T-helper 17 cell (primary cell): ENCODE data around the gene LARGE1. TPM values are rescaled to one million over a fixed set of nuclear protein-coding genes. Genes with fewer than 3 reads are reported as not detected.

Experiments used
- ATAC-seq: fragments of 150-1000 bp; cut with Tn5 transposase; 2 replicates; pipeline ENCODE4 v1.10.0; 2021; ENCODE audit warnings: mild to moderate bottlenecking, moderate library complexity
- DNase-seq, 3 donors: peaks; one replicate each; pipeline versions ENCODE4 v3.0.0 to v3.0.0-alpha.2; 2020 to 2021
- H3K9me3 ChIP-seq: one replicate; pipeline ENCODE4 v1.7.0; 2013; ENCODE audit warnings: low read length, mild to moderate bottlenecking; ENCODE audit not compliant: control insufficient read depth, poor library complexity, severe bottlenecking
- H3K27ac Mint-ChIP-seq: one replicate; pipeline ENCODE4 v1.8.0; 2022; ENCODE audit warnings: mild to moderate bottlenecking, moderate library complexity, mixed read lengths
- H3K27me3 Mint-ChIP-seq: one replicate; pipeline ENCODE4 v1.8.0; 2022; ENCODE audit warnings: mixed read lengths
- H3K36me3 Mint-ChIP-seq: one replicate; pipeline ENCODE4 v1.8.0; 2022; ENCODE audit warnings: low read depth, mixed read lengths
- H3K4me1 Mint-ChIP-seq: one replicate; pipeline ENCODE4 v1.8.0; 2022; ENCODE audit warnings: mild to moderate bottlenecking, mixed read lengths
- H3K4me3 Mint-ChIP-seq: one replicate; pipeline ENCODE4 v1.8.0; 2022; ENCODE audit warnings: mild to moderate bottlenecking, moderate library complexity, mixed read lengths
- total RNA-seq, 4 donors: library from RNA in 2 of 4; stranded (reverse) in 2 of 4; gene quantifications; one replicate each; pipeline ENCODE4 v1.2.3 and lab custom pipeline; 2022 to 2026

LARGE1 gene
- total RNA-seq, 2 donors from 2014 or later: 2.1 to 7.0 TPM

DNA sequence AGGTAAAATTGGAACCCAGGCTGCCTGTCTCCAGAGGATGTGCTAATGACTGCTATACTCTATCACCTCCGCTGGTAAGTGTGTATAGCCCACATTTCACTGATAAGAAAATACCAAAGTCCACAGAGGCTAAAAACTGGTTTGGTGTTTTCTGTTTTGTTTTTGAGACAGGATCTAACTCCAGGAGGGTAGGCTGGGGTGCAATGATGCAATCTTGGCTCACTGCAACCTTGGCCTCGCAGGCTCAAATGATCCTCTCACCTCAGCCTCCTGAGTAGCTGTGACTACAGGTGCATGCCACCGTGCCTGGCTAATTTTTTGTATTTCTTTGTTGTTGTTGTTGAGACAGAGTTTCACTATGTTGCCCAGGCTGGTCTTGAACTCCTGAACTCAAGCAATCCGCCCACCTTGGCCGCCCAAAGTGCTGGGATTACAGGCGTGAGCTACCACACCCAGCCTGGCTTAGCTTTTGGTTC lies 409.8 kb downstream of the LARGE1 start:
- DNase-seq: no peak
- ATAC-seq: no peak
- no peaks in the 10 kb centered on the region for H3K9me3 ChIP-seq
- Mint-ChIP-seq H3K4me1 (no peaks in the 10 kb centered on the region), H3K27ac (no peak overlapping the region), H3K4me3 (no peak overlapping the region), H3K27me3 (peaks cover under 1% of the 10 kb centered on the region), H3K36me3 (no peaks in the 10 kb centered on the region)

DNA sequence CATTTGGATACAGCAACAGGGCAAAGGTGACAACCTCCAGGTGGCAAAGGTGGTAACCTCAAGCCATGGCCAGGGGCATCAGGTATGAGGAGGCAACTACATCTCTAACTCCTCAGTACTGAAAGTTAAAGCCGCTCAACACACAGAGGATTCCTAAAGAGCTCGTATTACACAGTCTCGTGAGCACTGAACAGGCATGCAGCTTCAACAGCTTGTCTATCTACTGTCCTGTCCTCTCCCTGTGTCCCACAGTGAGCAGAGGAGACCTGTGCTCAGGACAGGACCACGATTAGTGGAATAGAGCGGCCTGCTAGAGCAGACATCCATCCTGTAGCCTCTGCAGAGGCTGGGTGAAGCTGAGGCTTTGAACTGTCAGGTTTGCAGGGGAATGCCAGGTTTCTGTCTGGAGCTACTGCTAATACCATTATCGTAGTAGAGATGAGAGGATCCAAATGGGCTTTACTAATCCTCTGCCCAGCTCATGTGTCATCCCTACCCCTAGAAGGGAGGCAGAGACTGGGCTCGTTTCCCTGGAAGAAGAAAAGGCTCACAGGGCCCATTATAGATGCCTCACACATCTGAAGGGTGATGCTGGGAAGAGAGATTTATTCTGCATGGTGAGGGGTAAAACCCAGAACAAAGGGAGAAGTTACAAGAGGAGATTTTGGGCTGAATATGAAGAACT lies 415.2 kb downstream of the LARGE1 start:
- H3K36me3 Mint-ChIP-seq: no peaks in the 10 kb centered on the region
- no peak for DNase-seq
- H3K27me3 Mint-ChIP-seq: no peaks in the 10 kb centered on the region
- no peak overlapping the region for H3K4me3 Mint-ChIP-seq
- H3K27ac Mint-ChIP-seq: no peak overlapping the region
- no peak for ATAC-seq
- no peaks in the 10 kb centered on the region for H3K9me3 ChIP-seq
- no peaks in the 10 kb centered on the region for H3K4me1 Mint-ChIP-seq

DNA sequence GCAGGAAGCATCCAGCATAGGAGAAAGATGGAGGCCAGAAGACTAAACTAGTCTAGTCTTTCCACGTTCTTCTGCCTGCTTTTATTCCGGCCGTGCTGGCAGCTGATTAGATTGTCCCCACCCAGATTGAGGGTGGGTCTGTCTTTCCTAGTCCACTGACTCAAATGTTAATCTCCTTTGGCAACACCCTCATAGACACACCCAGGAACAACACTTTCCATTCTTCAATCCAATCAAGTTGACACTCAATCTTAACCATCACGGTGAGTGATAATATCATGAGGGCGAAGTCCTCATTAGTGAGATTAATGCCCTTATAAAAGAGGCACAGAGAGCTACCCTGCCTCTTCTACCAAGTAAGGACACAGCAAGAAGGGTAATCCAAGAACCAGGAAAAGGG lies 424.2 kb downstream of the LARGE1 start:
- Mint-ChIP-seq H3K4me3 (no peak overlapping the region), H3K27me3 (no peaks in the 10 kb centered on the region), H3K4me1 (no peaks in the 10 kb centered on the region), H3K27ac (no peak overlapping the region), H3K36me3 (no peaks in the 10 kb centered on the region)
- H3K9me3 ChIP-seq: no peaks in the 10 kb centered on the region
- ATAC-seq: no peak
- no peak for DNase-seq

DNA sequence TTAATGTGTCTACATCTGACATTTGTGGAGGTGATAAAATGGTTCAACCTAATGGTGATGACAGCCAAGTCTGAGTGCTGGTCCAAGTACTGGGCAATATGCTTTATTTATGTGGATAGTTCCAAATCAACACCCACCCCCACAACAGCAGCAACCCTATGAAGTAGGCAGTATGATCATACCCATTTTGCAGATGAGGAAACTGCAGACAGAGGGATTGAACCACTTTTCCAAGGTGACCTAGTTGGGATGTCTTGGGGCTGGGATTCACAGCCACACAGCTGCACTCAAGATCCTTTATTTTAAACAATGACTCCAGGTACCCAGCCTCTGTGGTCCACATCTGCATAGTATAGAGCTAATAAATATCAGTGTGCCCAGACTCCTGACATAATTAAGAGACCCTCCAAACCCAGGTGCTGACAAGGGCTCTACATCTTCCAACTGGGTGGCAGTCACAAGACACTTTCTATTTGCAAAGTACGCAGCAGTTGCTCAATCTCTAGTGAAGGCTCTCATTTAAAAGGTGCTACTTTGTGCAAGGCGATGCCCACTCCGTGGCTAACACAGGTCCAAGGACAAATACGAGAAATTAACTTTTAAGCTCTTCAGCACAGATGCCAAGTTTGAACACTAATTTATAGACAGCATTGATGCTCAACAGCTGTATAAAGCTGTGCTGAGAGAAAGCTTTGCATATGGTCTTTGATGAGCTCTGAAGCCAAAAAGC lies 426.6 kb downstream of the LARGE1 start:
- no peak overlapping the region for H3K4me3 Mint-ChIP-seq
- no peaks in the 10 kb centered on the region for H3K36me3 Mint-ChIP-seq
- no peak for ATAC-seq

DNA sequence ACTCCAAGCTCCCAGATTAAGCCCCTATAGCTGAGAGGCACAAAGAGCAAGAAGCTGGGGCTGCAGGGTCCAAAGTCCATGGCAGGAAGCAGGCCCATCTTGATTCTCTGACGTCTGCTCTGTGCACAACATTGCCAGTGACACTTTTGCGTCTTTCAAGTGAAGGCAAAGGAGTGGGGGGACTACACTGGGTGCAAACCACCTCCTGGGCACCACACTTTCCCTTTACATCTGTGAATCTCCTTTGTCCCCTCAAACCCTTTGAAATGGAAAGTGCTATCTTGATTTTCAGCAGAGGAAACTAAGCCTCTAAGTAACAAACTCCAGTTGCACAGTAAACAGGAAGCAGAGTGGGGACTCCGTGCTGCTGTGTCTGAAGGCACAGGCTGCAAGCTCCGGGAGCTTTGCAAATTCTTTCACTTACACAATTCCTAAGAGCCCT lies 428.0 kb downstream of the LARGE1 start:
- H3K27ac Mint-ChIP-seq: no peak overlapping the region

More for the DNA sequence above, 426.6 kb downstream of the LARGE1 start:
- no peaks in the 10 kb centered on the region for H3K9me3 ChIP-seq
- DNase-seq: no peak
- no peaks in the 10 kb centered on the region for H3K4me1 Mint-ChIP-seq
- no peak overlapping the region for H3K27ac Mint-ChIP-seq
- H3K27me3 Mint-ChIP-seq: no peaks in the 10 kb centered on the region

DNA sequence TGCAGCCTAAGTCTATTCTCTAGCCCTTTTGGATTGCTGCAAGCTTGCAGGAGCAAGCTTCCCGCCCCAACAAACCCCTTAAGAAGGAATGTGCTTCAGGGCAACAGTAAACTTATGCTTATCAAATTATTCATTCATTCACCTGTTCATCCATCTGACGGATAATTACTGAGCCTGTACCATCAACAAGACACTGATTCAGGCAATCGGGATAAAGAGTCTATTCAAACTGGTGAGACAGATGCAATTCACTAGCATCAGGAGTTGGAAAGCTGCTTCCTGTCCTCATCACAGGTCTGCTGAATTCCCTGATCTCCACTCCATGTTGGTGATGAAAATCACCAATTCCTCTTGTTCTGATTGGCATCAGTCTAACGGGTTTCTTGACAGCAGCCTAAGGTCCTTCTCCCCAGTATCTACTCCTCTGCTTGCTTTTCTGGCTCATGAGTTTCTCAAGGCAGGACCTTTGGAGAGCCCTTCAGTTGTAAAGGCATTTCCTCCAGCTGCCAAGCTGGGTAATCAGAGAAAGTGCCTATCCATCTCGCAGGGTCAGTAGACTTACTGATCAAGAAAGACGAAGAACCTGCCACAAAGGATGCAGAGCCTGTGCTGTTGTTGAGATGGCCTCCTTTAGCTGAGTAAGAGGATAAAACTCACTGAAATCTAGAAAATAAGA lies 433.1 kb downstream of the LARGE1 start:
- no peaks in the 10 kb centered on the region for H3K27me3 Mint-ChIP-seq
- H3K36me3 Mint-ChIP-seq: no peaks in the 10 kb centered on the region
- H3K9me3 ChIP-seq: peaks cover 2% of the 10 kb centered on the region
- H3K4me1 Mint-ChIP-seq: no peaks in the 10 kb centered on the region
- no peak overlapping the region for H3K4me3 Mint-ChIP-seq
- no peak for ATAC-seq
- H3K27ac Mint-ChIP-seq: no peak overlapping the region
- no peak for DNase-seq

More for the DNA sequence above, 428.0 kb downstream of the LARGE1 start:
- no peaks in the 10 kb centered on the region for H3K4me1 Mint-ChIP-seq
- peak overlapping the region; percentile 50 for H3K4me3 Mint-ChIP-seq
- DNase-seq: no peak
- no peaks in the 10 kb centered on the region for H3K9me3 ChIP-seq
- no peak for ATAC-seq
- no peaks in the 10 kb centered on the region for H3K27me3 Mint-ChIP-seq
- H3K36me3 Mint-ChIP-seq: no peaks in the 10 kb centered on the region

DNA sequence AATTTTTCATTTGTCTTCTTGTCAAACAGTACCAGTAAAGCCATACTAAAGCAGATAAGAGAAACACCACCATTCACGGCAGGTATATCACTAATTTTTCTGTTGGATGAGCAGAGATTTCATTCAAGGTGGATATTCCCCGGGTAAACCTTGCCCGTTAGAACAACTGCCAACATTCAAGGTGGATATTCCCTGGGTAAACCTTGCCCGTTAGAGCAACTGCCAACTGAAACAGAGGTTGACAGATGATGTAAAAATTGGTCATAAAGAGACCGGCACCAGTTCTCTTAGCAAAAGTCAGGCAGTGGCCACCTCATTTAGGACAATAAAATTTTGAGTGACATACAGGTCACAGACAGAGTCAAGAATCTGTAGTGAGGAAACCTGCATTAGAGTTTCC lies 438.7 kb downstream of the LARGE1 start:
- no peak overlapping the region for H3K4me3 Mint-ChIP-seq
- no peaks in the 10 kb centered on the region for H3K36me3 Mint-ChIP-seq
- no peaks in the 10 kb centered on the region for H3K4me1 Mint-ChIP-seq
- no peak overlapping the region for H3K27ac Mint-ChIP-seq
- ATAC-seq: no peak
- DNase-seq: no peak
- peaks cover 2% of the 10 kb centered on the region for H3K9me3 ChIP-seq
- H3K27me3 Mint-ChIP-seq: no peaks in the 10 kb centered on the region

DNA sequence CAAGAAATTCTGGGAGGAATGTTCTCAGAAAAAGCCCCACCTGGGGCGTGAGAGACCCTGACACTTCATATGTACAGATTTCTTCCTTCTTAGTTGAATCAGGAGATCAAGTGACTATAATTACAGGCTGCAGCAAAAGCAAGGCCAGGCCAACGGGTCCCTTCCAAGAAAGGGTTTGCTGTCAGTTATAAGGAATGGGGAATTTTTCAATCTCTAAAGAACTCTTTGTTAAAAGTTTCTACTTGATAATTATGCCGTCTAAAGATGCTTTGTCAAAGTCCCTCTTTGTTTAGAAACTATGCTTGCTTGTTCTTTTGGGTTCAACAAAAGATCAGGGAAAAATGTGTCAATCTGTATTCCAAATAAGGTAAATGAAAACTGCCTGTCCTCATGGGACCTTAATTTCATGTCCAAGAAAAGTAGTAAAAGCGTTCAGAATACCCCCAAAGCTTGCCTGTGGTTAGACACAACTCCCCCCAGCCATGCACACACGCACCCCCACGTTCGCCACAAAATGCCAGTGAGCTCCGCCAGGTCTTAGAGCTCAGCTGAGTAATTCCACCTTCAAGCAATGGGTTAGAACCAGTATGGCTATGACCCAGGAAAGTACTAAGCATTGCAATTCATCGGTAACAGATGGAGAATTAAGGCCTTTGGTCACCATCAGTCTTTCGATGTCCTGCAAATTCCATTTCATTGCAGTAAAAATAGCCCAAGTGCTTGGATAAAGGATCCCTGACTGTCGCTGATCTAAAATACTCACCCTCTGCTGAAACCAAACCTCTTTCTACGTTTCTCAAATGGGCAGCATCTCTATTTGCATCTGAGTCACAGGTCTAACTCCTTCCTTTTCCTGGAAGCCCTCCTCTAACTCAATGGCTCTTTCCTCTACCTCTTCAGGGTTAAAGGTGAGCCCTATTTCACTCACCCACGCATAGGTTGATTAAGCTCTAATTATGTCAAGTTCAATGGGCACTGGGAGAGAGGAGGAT lies 442.9 kb downstream of the LARGE1 start:
- Mint-ChIP-seq H3K27me3 (no peaks in the 10 kb centered on the region), H3K27ac (no peak overlapping the region), H3K36me3 (no peaks in the 10 kb centered on the region), H3K4me1 (no peaks in the 10 kb centered on the region), H3K4me3 (no peak overlapping the region)
- no peak for ATAC-seq
- DNase-seq: no peak
- no peaks in the 10 kb centered on the region for H3K9me3 ChIP-seq

DNA sequence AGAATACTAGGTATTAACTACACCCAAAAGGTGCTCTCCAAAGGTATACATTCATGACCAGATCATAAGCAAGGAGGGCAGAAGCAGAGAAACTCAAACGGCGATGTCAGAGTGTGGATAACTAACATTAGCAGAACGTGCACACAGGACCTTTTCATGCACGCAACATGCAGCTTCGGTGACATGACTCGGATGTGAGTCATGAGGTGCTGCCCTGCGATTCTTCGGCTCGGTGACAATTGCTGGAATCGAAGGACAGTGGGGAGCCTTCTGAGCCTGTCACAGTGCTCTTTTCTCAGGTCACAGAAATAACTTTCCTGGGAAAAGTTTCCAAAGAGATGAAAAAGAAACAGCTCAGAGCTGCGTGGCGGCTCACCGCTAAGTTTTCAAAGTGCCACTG lies 443.6 kb downstream of the LARGE1 start:
- ATAC-seq (no peak), DNase-seq (no peak)
- H3K4me1 Mint-ChIP-seq: no peaks in the 10 kb centered on the region
- H3K36me3 Mint-ChIP-seq: no peaks in the 10 kb centered on the region
- no peak overlapping the region for H3K27ac Mint-ChIP-seq
- no peaks in the 10 kb centered on the region for H3K9me3 ChIP-seq
- no peaks in the 10 kb centered on the region for H3K27me3 Mint-ChIP-seq
- H3K4me3 Mint-ChIP-seq: no peak overlapping the region

DNA sequence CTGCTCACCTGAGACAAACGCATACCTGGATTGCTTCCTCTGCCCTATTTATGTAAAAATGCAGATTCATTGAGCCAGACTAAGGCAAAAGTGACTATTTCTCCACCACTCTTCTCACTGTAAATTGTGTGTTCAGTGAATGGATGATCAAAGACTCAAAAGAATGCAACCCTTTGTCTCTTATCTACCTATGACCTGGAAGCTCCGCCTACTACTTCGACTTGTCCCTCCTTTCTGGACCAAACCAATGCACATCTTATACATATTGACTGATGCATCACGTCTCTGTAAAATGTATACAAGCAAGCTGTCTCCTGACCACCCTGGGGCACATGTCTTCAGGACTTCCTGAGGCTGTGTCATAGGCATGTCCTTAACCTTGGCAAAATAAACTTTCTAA lies 444.1 kb downstream of the LARGE1 start:
- ATAC-seq (no peak), DNase-seq (no peak)
- H3K27me3 Mint-ChIP-seq: no peaks in the 10 kb centered on the region
- H3K4me3 Mint-ChIP-seq: no peak overlapping the region
- H3K36me3 Mint-ChIP-seq: no peaks in the 10 kb centered on the region
- H3K9me3 ChIP-seq: no peaks in the 10 kb centered on the region
- no peak overlapping the region for H3K27ac Mint-ChIP-seq
- H3K4me1 Mint-ChIP-seq: no peaks in the 10 kb centered on the region

DNA sequence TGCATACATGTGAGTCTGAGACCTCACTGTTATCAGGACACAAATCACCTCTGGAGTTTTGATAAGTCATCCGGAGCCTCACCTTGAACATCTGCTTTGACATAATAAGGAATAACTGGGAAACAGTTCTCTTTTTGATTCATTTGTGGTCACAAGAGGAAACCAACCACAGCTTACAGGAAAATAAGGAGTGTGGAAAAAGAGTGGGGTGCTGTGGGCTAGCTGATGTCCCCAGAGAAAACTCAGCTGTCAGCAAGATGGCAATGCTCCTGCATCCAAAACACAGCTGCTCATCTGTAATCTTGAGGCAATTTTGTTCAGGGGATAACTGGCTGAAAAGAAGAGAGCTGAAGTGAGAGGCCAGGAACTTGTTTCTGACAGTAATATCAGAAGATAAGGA lies 445.7 kb downstream of the LARGE1 start:
- no peaks in the 10 kb centered on the region for H3K9me3 ChIP-seq
- Mint-ChIP-seq H3K36me3 (no peaks in the 10 kb centered on the region), H3K4me1 (peaks cover 2% of the 10 kb centered on the region), H3K27me3 (no peaks in the 10 kb centered on the region), H3K4me3 (no peak overlapping the region), H3K27ac (no peak overlapping the region)
- no peak for DNase-seq
- no peak for ATAC-seq

DNA sequence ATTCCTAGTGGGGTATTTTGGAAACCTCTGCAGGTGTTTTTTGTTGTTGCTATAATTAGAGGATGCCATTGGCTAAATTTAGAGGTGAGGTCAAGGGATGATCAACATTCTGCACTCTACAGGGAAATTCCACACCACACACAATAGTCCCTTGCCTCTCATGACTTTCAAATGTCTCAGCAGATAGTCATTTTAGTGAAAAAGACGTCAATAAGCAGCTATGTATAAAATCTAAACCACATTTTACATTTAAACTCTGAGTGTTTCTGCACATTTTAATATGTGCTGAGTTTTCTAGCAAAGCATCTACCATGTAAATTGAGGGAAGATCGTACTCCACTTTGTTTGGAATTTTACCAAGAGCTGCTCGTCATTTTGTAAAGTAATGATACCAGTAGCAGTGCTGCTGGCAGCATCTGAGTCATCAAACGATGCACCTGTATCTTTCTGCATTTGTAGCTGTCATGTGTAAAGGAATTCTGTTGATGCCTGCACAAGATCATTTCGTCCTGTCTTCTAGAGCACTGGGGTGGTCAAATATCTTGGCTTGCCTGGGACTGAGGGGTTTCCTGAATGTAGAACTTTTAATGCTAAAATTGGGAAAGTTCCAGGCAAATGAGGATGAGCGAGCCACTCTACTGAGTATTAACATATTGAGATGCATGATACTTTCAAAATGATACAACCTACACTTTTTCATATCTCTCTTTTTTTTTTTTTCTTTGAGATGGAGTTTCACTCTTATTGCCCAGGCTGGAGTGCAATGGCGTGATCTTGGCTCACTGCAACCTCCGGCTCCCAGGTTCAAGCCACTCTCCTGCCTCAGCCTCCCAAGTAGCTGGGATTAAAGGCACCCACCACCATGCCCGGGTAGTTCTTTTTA lies 447.6 kb downstream of the LARGE1 start:
- Mint-ChIP-seq H3K27me3 (no peaks in the 10 kb centered on the region), H3K27ac (no peak overlapping the region), H3K36me3 (no peaks in the 10 kb centered on the region), H3K4me3 (no peak overlapping the region), H3K4me1 (peaks cover 2% of the 10 kb centered on the region)
- H3K9me3 ChIP-seq: no peaks in the 10 kb centered on the region
- ATAC-seq: no peak
- DNase-seq: no peak
